ENCODE data around the gene TSPAN33.
"Not testable (repeated sequence)": the region's sequence is repeated elsewhere in the genome, so short reads cannot be mapped to it uniquely, and the experiment has no call there.

The TSPAN33 gene

DNA sequence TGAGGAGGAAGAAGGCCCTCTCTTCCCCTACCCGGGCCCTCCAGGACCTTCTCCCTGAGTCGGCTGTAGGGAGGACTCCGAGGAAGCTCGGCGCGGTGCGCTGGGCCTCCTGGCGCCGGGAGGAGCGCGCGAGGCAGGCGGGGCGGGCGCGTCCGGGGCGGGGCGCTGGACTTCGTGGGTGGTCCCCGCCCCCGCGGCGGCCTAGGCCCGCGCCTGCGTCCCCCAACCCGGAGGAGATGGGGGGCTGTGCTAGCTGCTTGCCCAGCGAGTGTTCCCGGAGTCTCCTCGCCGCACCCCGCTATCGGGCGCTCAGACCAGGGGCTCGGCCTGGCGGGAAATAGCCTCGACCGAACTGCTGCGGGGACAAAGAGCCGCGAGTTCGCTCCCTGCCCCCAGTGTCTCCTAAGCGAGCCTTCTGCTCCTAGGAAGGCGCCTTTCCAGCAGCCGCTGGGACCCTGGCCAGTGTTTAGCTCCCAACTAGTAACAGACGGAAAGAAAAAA, 24.7 kb downstream of the TSPAN33 start:
- H3K36me3 ChIP-seq (ENCODE audit: insufficient read depth, low read length): no peaks in the 10 kb centered on the region
- no peaks in the 10 kb centered on the region for H3K27me3 ChIP-seq (ENCODE audit: insufficient read depth, low read length)
- no peaks in the 10 kb centered on the region for H3K4me1 ChIP-seq (ENCODE audit: insufficient read depth, low read length)
- H3K4me3 ChIP-seq (ENCODE audit: low read length): no peak overlapping the region
- no peak overlapping the region for H2AFZ ChIP-seq (ENCODE audit: low read depth, low read length)
- H3K9me3 ChIP-seq (ENCODE audit: low read length): no peaks in the 10 kb centered on the region

- Histone ChIP-seq H3K9me3 (ENCODE audit: low read length) (no peaks in the 10 kb centered on the region), H3K27me3 (ENCODE audit: insufficient read depth, low read length) (no peaks in the 10 kb centered on the region), H2AFZ (ENCODE audit: low read depth, low read length) (no peak overlapping the region), H3K36me3 (ENCODE audit: insufficient read depth, low read length) (no peaks in the 10 kb centered on the region), H3K4me3 (ENCODE audit: low read length) (no peak overlapping the region), H3K4me1 (ENCODE audit: insufficient read depth, low read length) (no peaks in the 10 kb centered on the region)
Observed at GRCh38 chr7:129169686-129170440, 25.4 kb downstream of the TSPAN33 start.

DNA sequence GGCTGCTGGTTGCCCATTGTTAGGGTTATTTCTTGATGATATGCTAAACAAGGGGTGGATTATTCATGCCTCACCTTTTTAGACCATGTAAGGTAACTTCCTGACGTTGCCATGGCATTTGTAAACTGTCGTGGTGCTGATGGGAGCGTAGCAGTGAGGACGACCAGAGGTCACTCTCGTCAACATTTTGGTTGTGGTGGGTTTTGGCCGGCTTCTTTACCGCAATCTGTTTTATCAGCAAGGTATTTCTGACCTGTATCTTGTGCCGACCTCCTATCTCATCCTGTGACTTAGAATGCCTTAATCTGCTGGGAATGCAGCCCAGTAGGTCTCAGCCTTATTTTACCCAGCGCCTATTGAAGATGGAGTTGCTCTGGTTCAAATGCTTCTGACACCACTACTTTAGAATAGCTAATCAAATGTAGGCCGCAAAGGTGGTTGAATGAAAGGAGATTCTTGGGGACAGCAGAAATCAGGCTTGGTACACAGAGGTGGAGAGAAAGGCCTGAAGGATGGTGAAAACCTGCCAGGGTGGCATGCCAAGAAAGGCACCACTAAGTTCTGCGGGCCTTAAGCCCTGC, 26.0 kb downstream of the TSPAN33 start:
- Histone ChIP-seq H3K9me3 (ENCODE audit: low read length) (no peaks in the 10 kb centered on the region), H3K27me3 (ENCODE audit: insufficient read depth, low read length) (no peaks in the 10 kb centered on the region), H3K4me3 (ENCODE audit: low read length) (no peak overlapping the region)

DNA sequence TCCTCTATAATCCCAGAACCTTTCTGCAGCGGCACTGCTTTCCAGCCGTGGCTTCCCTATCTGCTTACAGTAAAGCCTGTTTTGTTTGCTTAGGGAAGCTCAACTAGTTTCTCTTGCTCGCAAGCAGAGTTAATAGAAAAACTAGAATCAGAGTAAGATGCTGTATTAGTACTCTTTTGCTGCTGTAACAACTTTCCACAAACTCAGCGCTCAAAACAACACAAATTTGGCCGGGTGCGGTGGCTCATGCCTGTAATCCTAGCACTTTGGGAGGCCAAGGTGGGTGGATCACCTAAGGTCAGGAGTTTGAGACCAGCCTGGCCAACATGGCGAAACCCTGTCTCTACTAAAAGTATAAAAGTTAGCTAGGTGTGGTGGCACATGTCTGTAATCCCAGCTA, 29.4 kb downstream of the TSPAN33 start:
- H2AFZ ChIP-seq (ENCODE audit: low read depth, low read length); H3K9me3 ChIP-seq (ENCODE audit: low read length); H3K4me1 ChIP-seq (ENCODE audit: insufficient read depth, low read length); H3K27me3 ChIP-seq (ENCODE audit: insufficient read depth, low read length); H3K4me3 ChIP-seq (ENCODE audit: low read length); H3K36me3 ChIP-seq (ENCODE audit: insufficient read depth, low read length): not testable (repeated sequence)

More for the DNA sequence above, 26.0 kb downstream of the TSPAN33 start:
- no peak overlapping the region for H2AFZ ChIP-seq (ENCODE audit: low read depth, low read length)
- no peaks in the 10 kb centered on the region for H3K36me3 ChIP-seq (ENCODE audit: insufficient read depth, low read length)
- no peaks in the 10 kb centered on the region for H3K4me1 ChIP-seq (ENCODE audit: insufficient read depth, low read length)

DNA sequence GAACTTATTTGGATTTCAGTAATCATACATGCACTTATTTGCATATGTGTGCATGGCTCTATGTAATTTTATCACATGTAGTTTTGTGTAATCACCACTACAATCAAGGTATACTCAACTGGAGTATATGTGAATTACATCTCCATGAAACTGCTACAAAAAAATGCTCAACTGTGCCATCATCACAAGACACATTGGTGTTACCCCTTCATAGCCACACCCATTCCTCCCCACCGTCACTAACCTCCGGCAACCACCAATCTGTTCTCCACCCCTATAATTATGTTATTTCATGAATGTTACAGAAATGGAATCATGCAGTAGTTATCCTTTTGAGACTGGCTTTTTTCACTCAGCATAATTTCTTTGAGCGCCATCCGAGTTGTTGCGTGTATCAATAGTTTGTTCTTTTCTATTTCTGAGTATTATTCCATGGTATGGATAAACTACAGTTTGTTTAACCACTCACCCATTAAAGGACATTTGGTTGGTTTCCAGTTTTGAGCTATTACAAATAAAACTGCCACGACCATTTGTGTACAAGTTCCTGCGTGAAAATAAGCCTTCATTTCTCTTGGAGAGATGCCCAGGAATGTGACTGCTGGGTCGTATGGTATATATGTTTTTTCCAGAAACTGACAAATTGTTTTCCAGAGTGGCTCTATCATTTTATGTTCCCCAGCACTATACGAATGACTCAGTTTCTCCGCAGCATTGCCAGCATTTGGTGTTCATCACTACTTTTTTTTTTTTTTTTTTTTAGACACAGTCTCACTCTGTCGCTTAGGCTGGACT, 32.6 kb downstream of the TSPAN33 start:
- Histone ChIP-seq H2AFZ (ENCODE audit: low read depth, low read length) (no peak overlapping the region), H3K27me3 (ENCODE audit: insufficient read depth, low read length) (no peaks in the 10 kb centered on the region), H3K36me3 (ENCODE audit: insufficient read depth, low read length) (no peaks in the 10 kb centered on the region), H3K4me1 (ENCODE audit: insufficient read depth, low read length) (no peaks in the 10 kb centered on the region), H3K4me3 (ENCODE audit: low read length) (no peak overlapping the region), H3K9me3 (ENCODE audit: low read length) (peaks cover 2% of the 10 kb centered on the region)

GRCh38 chr7:129184981-129185670, 40.6 kb downstream of the TSPAN33 start:
- Histone ChIP-seq H3K9me3 (ENCODE audit: low read length) (peaks cover 2% of the 10 kb centered on the region), H3K4me1 (ENCODE audit: insufficient read depth, low read length) (peaks cover 13% of the 10 kb centered on the region), H2AFZ (ENCODE audit: low read depth, low read length) (no peak overlapping the region), H3K27me3 (ENCODE audit: insufficient read depth, low read length) (no peaks in the 10 kb centered on the region), H3K4me3 (ENCODE audit: low read length) (no peak overlapping the region), H3K36me3 (ENCODE audit: insufficient read depth, low read length) (no peaks in the 10 kb centered on the region)

DNA sequence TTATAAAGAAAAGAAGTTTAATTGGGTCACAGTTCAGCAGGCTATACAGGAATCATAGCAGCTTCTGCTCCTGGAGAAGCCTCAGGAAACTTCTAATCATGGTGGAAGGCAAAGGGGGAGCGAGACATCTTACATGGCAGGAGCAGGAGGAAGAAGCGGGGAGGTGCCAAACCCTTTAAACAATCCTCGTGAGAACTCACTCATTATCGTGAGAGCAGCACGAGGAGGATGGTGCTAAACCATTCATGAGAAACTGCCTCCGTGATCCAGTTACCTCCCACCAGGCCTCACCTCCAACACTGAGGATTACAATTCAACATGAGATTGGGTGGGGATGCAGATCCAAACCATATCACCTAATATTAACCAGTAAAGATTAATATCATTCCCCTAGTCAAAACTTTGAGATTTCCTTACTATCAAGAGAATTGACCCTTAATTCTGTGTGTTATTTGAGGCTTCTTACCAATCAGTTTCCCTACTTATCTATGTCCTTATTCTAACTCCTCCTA, 42.3 kb downstream of the TSPAN33 start:
- Histone ChIP-seq H3K4me3 (ENCODE audit: low read length) (no peak overlapping the region), H2AFZ (ENCODE audit: low read depth, low read length) (no peak overlapping the region), H3K36me3 (ENCODE audit: insufficient read depth, low read length) (peaks cover 2% of the 10 kb centered on the region), H3K9me3 (ENCODE audit: low read length) (no peaks in the 10 kb centered on the region), H3K4me1 (ENCODE audit: insufficient read depth, low read length) (peaks cover 27% of the 10 kb centered on the region), H3K27me3 (ENCODE audit: insufficient read depth, low read length) (no peaks in the 10 kb centered on the region)

GRCh38 chr7:129187681-129188371, 43.3 kb downstream of the TSPAN33 start:
- H3K36me3 ChIP-seq (ENCODE audit: insufficient read depth, low read length): peaks cover 12% of the 10 kb centered on the region
- peak overlapping the region; percentile 52 for H2AFZ ChIP-seq (ENCODE audit: low read depth, low read length)
- no peaks in the 10 kb centered on the region for H3K27me3 ChIP-seq (ENCODE audit: insufficient read depth, low read length)
- peak overlapping the region; percentile 74 for H3K4me3 ChIP-seq (ENCODE audit: low read length)
- H3K9me3 ChIP-seq (ENCODE audit: low read length): peaks cover 3% of the 10 kb centered on the region
- H3K4me1 ChIP-seq (ENCODE audit: insufficient read depth, low read length): peaks cover 27% of the 10 kb centered on the region

DNA sequence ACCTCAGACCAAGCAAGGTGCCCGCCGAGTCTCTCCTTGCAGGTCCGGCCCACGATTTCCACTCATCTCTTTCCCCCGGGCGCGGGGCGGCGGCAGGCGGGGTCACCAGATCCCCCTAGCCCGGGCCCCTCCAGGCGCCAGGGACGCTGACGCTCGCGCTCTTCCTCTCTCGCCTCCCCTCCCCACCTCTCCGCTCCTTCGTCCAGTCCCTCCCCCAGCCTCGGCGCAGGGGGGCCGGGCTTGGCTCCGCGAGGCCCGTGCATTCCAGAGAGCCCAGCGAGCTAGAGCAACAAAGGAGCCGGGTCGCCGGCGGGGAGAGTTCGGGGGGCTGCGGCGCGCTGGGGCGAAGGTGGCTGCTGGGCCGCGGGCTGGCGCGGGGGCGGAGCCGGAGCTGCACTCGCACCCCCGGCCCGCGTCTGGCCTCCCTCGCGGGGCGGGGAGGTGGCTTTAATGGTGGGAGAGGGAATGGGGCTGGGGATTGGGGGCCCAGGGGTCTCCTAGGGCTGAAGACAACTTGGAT, 43.9 kb downstream of the TSPAN33 start, which contains the start of gene SMO:
SMO (plus strand) TSS at position 262 of the 520 bp plus-strand sequence. CDS start 519 bp downstream, outside the sequence.
- Histone ChIP-seq H3K9me3 (ENCODE audit: low read length) (peaks cover 3% of the 10 kb centered on the region), H3K36me3 (ENCODE audit: insufficient read depth, low read length) (peaks cover 16% of the 10 kb centered on the region), H3K4me1 (ENCODE audit: insufficient read depth, low read length) (peaks cover 27% of the 10 kb centered on the region), H3K4me3 (ENCODE audit: low read length) (peak within 1 kb of the TSS; percentile 74), H2AFZ (ENCODE audit: low read depth, low read length) (peak within 1 kb of the TSS; percentile 52), H3K27me3 (ENCODE audit: insufficient read depth, low read length) (no peaks in the 10 kb centered on the region)

DNA sequence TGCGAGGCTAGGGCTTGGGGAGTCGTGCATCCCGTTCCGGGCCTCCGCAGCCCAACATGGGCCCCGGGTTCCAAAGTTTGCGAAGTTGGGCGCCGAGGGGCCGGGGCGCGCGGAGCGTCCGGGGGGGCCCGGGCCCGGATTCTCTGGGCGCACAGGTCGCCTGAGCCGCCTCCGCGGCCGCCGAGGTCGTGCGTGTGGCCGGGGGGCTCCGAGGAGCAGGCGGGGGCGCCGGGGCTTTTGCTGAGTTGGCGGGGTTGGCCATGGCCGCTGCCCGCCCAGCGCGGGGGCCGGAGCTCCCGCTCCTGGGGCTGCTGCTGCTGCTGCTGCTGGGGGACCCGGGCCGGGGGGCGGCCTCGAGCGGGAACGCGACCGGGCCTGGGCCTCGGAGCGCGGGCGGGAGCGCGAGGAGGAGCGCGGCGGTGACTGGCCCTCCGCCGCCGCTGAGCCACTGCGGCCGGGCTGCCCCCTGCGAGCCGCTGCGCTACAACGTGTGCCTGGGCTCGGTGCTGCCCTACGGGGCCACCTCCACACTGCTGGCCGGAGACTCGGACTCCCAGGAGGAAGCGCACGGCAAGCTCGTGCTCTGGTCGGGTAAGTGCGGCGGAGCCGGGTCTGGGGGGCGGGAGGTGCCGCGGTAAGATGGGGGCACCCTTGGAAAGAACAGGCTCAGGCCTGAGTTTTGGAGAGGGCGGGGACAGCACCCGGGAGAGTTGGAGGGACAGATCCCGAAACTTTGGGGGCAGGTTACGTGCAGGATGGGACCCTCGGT, 44.6 kb downstream of the TSPAN33 start:
- peaks cover 27% of the 10 kb centered on the region for H3K4me1 ChIP-seq (ENCODE audit: insufficient read depth, low read length)
- H3K4me3 ChIP-seq (ENCODE audit: low read length): peak overlapping the region; percentile 74
- H3K27me3 ChIP-seq (ENCODE audit: insufficient read depth, low read length): no peaks in the 10 kb centered on the region
- peaks cover 3% of the 10 kb centered on the region for H3K9me3 ChIP-seq (ENCODE audit: low read length)
- H2AFZ ChIP-seq (ENCODE audit: low read depth, low read length): peak overlapping the region; percentile 52
- peaks cover 16% of the 10 kb centered on the region for H3K36me3 ChIP-seq (ENCODE audit: insufficient read depth, low read length)

DNA sequence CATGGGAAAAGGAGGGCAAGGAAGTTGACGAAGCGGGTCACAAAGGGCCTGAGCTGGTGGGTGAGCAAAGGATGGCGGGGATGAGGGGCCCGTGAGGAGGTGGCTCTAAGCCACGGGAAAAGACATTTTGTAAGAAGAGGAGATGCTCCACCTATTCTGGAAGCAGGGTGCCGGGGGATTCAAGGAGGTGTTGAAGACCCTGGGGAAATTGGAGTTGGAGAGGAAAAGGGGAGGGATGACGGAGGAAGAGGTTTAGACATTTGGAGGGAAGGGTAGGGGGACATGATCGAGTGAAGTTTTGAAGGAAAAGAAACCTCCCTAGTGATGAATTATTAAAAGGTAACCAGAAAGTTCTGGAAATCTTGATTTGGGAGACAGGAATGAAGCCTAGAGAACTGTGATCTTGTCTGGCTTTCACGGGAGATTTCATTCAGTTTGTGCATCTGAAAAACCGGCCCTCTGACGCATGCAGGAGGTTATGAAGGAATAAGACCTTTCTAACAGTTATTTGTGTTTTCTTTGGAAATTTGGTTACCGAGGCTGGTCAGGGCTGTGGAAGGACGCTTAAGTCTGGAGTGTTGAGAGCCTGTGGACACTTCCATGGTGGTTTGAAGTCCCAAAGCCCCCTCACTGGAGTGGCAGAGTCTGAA, 45.3 kb downstream of the TSPAN33 start:
- peaks cover 16% of the 10 kb centered on the region for H3K36me3 ChIP-seq (ENCODE audit: insufficient read depth, low read length)
- H2AFZ ChIP-seq (ENCODE audit: low read depth, low read length): no peak overlapping the region
- H3K4me1 ChIP-seq (ENCODE audit: insufficient read depth, low read length): peaks cover 27% of the 10 kb centered on the region
- H3K27me3 ChIP-seq (ENCODE audit: insufficient read depth, low read length): no peaks in the 10 kb centered on the region
- peak overlapping the region; percentile 74 for H3K4me3 ChIP-seq (ENCODE audit: low read length)
- peaks cover 5% of the 10 kb centered on the region for H3K9me3 ChIP-seq (ENCODE audit: low read length)
